Mesothelial cell of epicardium (in vitro differentiated cells): ENCODE data around the gene CMYA5. TPM values are rescaled to one million over a fixed set of nuclear protein-coding genes. Genes with fewer than 3 reads are reported as not detected.

Source experiments
- DNase-seq, 2 experiments: peaks; one replicate each; pipeline ENCODE4 v3.0.0; 2021; ENCODE audit warnings: low spot score in 2 of 2; ENCODE audit not compliant: unreplicated experiment in 2 of 2
- H3K27ac Mint-ChIP-seq: 2 replicates; pipeline ENCODE4 v1.8.0; 2021; ENCODE audit warnings: mixed read lengths
- H3K27me3 Mint-ChIP-seq: 2 replicates; pipeline ENCODE4 v1.8.0; 2021; ENCODE audit warnings: low read depth, mixed read lengths
- H3K36me3 Mint-ChIP-seq: 2 replicates; pipeline ENCODE4 v1.8.0; 2021; ENCODE audit warnings: mixed read lengths
- H3K4me1 Mint-ChIP-seq: 2 replicates; pipeline ENCODE4 v1.8.0; 2021; ENCODE audit warnings: mixed read lengths
- H3K4me3 Mint-ChIP-seq: 2 replicates; pipeline ENCODE4 v1.8.0; 2021; ENCODE audit warnings: mild to moderate bottlenecking, moderate library complexity, mixed read lengths
- H3K9me3 Mint-ChIP-seq: 2 replicates; pipeline ENCODE4 v1.8.0; 2021; ENCODE audit warnings: mixed read lengths
- CTCF ChIP-seq: fragments of 200-600 bp; sonication (generic); IDR thresholded peaks from one replicate; pipeline ENCODE4 v1.5.0; 2021; ENCODE audit warnings: antibody characterized with exemption; ENCODE audit not compliant: unreplicated experiment
- total RNA-seq: library from RNA; stranded (reverse); gene quantifications from 3 replicates; pipeline ENCODE4 v1.2.1, GENCODE V29; 2021

CMYA5 gene
- total RNA-seq, 1 donor from 2014 or later, result 6.5 TPM

GRCh38 chr5:79743846-79744605, 54.4 kb downstream of the CMYA5 start:
- Mint-ChIP-seq H3K27me3 (peaks cover 1% of the 10 kb centered on the region), H3K4me1 (peaks cover 5% of the 10 kb centered on the region), H3K36me3 (no peaks in the 10 kb centered on the region), H3K27ac (no peak overlapping the region), H3K9me3 (peaks cover under 1% of the 10 kb centered on the region), H3K4me3 (no peak overlapping the region)
- TF ChIP-seq CTCF, result no peak
- no peak for DNase-seq

- Mint-ChIP-seq H3K27me3 (peaks cover 1% of the 10 kb centered on the region), H3K27ac (no peak overlapping the region), H3K36me3 (no peaks in the 10 kb centered on the region), H3K4me3 (no peak overlapping the region), H3K4me1 (peaks cover 5% of the 10 kb centered on the region), H3K9me3 (no peaks in the 10 kb centered on the region)
- DNase-seq, result no peak
- no peak for TF ChIP-seq CTCF
Observed at GRCh38 chr5:79745255-79745654, 55.6 kb downstream of the CMYA5 start.

GRCh38 chr5:79746642-79747569, 57.3 kb downstream of the CMYA5 start:
- no peak for DNase-seq
- H3K4me1 Mint-ChIP-seq, result peaks cover 5% of the 10 kb centered on the region
- no peaks in the 10 kb centered on the region for H3K9me3 Mint-ChIP-seq
- H3K27ac Mint-ChIP-seq, result no peak overlapping the region
- no peak for TF ChIP-seq CTCF
- no peak overlapping the region for H3K4me3 Mint-ChIP-seq
- no peaks in the 10 kb centered on the region for H3K36me3 Mint-ChIP-seq
- H3K27me3 Mint-ChIP-seq, result peaks cover 5% of the 10 kb centered on the region

- no peak overlapping the region for H3K27ac Mint-ChIP-seq
- no peak for TF ChIP-seq CTCF
- peaks cover 5% of the 10 kb centered on the region for H3K27me3 Mint-ChIP-seq
- no peak overlapping the region for H3K4me3 Mint-ChIP-seq
- H3K9me3 Mint-ChIP-seq, result no peaks in the 10 kb centered on the region
- peaks cover 3% of the 10 kb centered on the region for H3K36me3 Mint-ChIP-seq
- no peak for DNase-seq
- H3K4me1 Mint-ChIP-seq, result peaks cover 6% of the 10 kb centered on the region
Observed at GRCh38 chr5:79750611-79751510, 61.2 kb downstream of the CMYA5 start.

- DNase-seq, result no peak
- Mint-ChIP-seq H3K27me3 (peaks cover 4% of the 10 kb centered on the region), H3K4me1 (peaks cover 2% of the 10 kb centered on the region), H3K4me3 (no peak overlapping the region), H3K27ac (no peak overlapping the region), H3K36me3 (peaks cover 3% of the 10 kb centered on the region), H3K9me3 (no peaks in the 10 kb centered on the region)
- no peak for TF ChIP-seq CTCF
Observed at GRCh38 chr5:79753092-79753491, 63.5 kb downstream of the CMYA5 start.
